RWPE2 (cell line): ENCODE data around the gene TFEB.
A peak's percentile ranks its signal among the peaks of the same experiment; 100 is the strongest.

Experiments
- ATAC-seq: fragments of 200-7000 bp; cut with Tn5 transposase; 3 replicates; pipeline ENCODE4 v1.9.1; 2021; ENCODE audit warnings: low read depth
- DNase-seq: peaks from one replicate; pipeline ENCODE4 v3.0.0-alpha.2; 2020; ENCODE audit warnings: low spot score
- H3K27ac ChIP-seq: fragments of 450-650 bp; 2 replicates; pipeline ENCODE4 v1.5.1; 2017; ENCODE audit warnings: mild to moderate bottlenecking; ENCODE audit not compliant: poor library complexity, severe bottlenecking
- H3K27me3 ChIP-seq: fragments of 250-450 bp; sonication (Bioruptor Pico); 2 replicates; pipeline ENCODE4 v1.5.1; 2021; ENCODE audit warnings: mild to moderate bottlenecking, moderate library complexity; ENCODE audit not compliant: insufficient read depth, poor library complexity, severe bottlenecking
- H3K36me3 ChIP-seq: fragments of 250-450 bp; sonication (Bioruptor Pico); 2 replicates; pipeline ENCODE4 v1.5.1; 2020; ENCODE audit warnings: low read depth, mild to moderate bottlenecking, moderate library complexity
- H3K4me1 ChIP-seq: fragments of 250-450 bp; sonication (Bioruptor Pico); 2 replicates; pipeline ENCODE4 v1.5.1; 2021; ENCODE audit warnings: mild to moderate bottlenecking, moderate library complexity; ENCODE audit not compliant: insufficient read depth, poor library complexity, severe bottlenecking
- H3K4me3 ChIP-seq: fragments of 250-450 bp; sonication (Bioruptor Pico); 2 replicates; pipeline ENCODE4 v1.5.1; 2021; ENCODE audit warnings: mild to moderate bottlenecking, moderate library complexity; ENCODE audit not compliant: severe bottlenecking
- H3K9me3 ChIP-seq: fragments of 250-450 bp; sonication (Bioruptor Pico); 2 replicates; pipeline ENCODE4 v1.5.1; 2021; ENCODE audit warnings: mild to moderate bottlenecking, moderate library complexity; ENCODE audit not compliant: severe bottlenecking
- CTCF ChIP-seq: fragments of 450-650 bp; IDR thresholded peaks from one replicate; pipeline ENCODE4 v1.5.1; 2017; ENCODE audit warnings: mild to moderate bottlenecking, moderate library complexity; ENCODE audit not compliant: poor library complexity, severe bottlenecking

The TFEB gene

GRCh38 chr6:41748542-41748941 lies 13.1 kb upstream of the TFEB start:
- H3K36me3 ChIP-seq: no peaks in the 10 kb centered on the region
- no peak for ATAC-seq

GRCh38 chr6:41748102-41748477 lies 12.7 kb upstream of the TFEB start:
- DNase-seq: no peak
- no peak for TF ChIP-seq CTCF
- H3K27ac ChIP-seq: no peak overlapping the region

More at GRCh38 chr6:41748542-41748941, 13.1 kb upstream of the TFEB start:
- Histone ChIP-seq H3K9me3 (no peaks in the 10 kb centered on the region), H3K27ac (no peak overlapping the region), H3K4me3 (no peak overlapping the region), H3K27me3 (no peaks in the 10 kb centered on the region), H3K4me1 (peaks cover 3% of the 10 kb centered on the region)
- no peak for DNase-seq
- no peak for TF ChIP-seq CTCF

GRCh38 chr6:41747256-41748101 lies 12.1 kb upstream of the TFEB start, which contains the start of gene PGC:
Gene PGC (minus strand): TSS chr6:41747397. CDS start chr6:41747334, 63 bp downstream.
- Histone ChIP-seq H3K9me3 (no peaks in the 10 kb centered on the region), H3K27ac (no peak within 1 kb of the TSS), H3K27me3 (no peaks in the 10 kb centered on the region), H3K4me1 (peaks cover 3% of the 10 kb centered on the region), H3K36me3 (no peaks in the 10 kb centered on the region), H3K4me3 (no peak within 1 kb of the TSS)
- TF ChIP-seq CTCF: no peak
- no peak for DNase-seq
- ATAC-seq: peak; percentile 61

More at GRCh38 chr6:41748102-41748477, 12.7 kb upstream of the TFEB start:
- H3K36me3 ChIP-seq: no peaks in the 10 kb centered on the region
- H3K27me3 ChIP-seq: no peaks in the 10 kb centered on the region
- H3K4me3 ChIP-seq: no peak overlapping the region
- no peak for ATAC-seq
- H3K9me3 ChIP-seq: no peaks in the 10 kb centered on the region
- H3K4me1 ChIP-seq: peaks cover 3% of the 10 kb centered on the region

GRCh38 chr6:41746107-41746506 lies 10.7 kb upstream of the TFEB start:
- H3K36me3 ChIP-seq: no peaks in the 10 kb centered on the region
- no peak overlapping the region for H3K4me3 ChIP-seq
- ATAC-seq (no peak), DNase-seq (no peak)
- no peaks in the 10 kb centered on the region for H3K9me3 ChIP-seq
- no peaks in the 10 kb centered on the region for H3K27me3 ChIP-seq
- no peak for TF ChIP-seq CTCF
- peaks cover 11% of the 10 kb centered on the region for H3K4me1 ChIP-seq
- H3K27ac ChIP-seq: no peak overlapping the region

GRCh38 chr6:41744236-41744787 lies 8.9 kb upstream of the TFEB start:
- H3K27ac ChIP-seq: no peak overlapping the region
- peaks cover 11% of the 10 kb centered on the region for H3K4me1 ChIP-seq
- H3K9me3 ChIP-seq: no peaks in the 10 kb centered on the region
- no peak for ATAC-seq
- H3K4me3 ChIP-seq: no peak overlapping the region
- H3K36me3 ChIP-seq: no peaks in the 10 kb centered on the region
- TF ChIP-seq CTCF: no peak
- H3K27me3 ChIP-seq: no peaks in the 10 kb centered on the region
- no peak for DNase-seq
